ENCODE results near the gene XYLT1. TPM values are rescaled to one million over a fixed set of nuclear protein-coding genes. Genes with fewer than 3 reads are reported as not detected.

Gene XYLT1
- total RNA-seq, 2 donors from 2014 or later = 5.1 to 19.3 TPM

- intact Hi-C loops (cut with DNase I) = loop anchor here (2.0 to 10.0 kb wide), 2 partner anchors 35 to 119 kb away; no protein-coding TSS in a partner anchor
- no peak for DNase-seq (ENCODE audit: low spot score)
- H3K9me3 ChIP-seq = no peaks in the 10 kb centered on the region
- H3K36me3 ChIP-seq = no peaks in the 10 kb centered on the region
- no peak overlapping the region for H3K4me3 ChIP-seq
- no peak for TF ChIP-seq CTCF (IDR thresholded peaks at IDR 0.05)
- no peak for TF ChIP-seq POLR2AphosphoS5 (IDR thresholded peaks at IDR 0.05)
- TF ChIP-seq POLR2A (IDR thresholded peaks at IDR 0.05) = no peak
- no peak overlapping the region for H3K27ac ChIP-seq
- peaks cover 17% of the 10 kb centered on the region for H3K4me1 ChIP-seq (replicated peaks)
- WGBS = 62% methylated on average over 8 of the region's 8 CpGs
- no peaks in the 10 kb centered on the region for H3K27me3 ChIP-seq (replicated peaks; ENCODE audit: insufficient read depth)
Observed at GRCh38 chr16:17343728-17344127, 127.0 kb downstream of the XYLT1 start.

- intact Hi-C loops (cut with DNase I) = loop anchor here (10.0 kb wide), 1 partner anchor 118 kb away; no protein-coding TSS in a partner anchor
- Histone ChIP-seq H3K27ac (peak overlapping the region in 1 of 2 donors; percentile 1), H3K4me3 (no peak overlapping the region)
Observed at GRCh38 chr16:17343028-17343427, 127.7 kb downstream of the XYLT1 start.

GRCh38 chr16:17342031-17342430, 128.7 kb downstream of the XYLT1 start:
- Histone ChIP-seq H3K36me3 (no peaks in the 10 kb centered on the region), H3K4me3 (no peak overlapping the region), H3K4me1 (replicated peaks) (peaks cover 17% of the 10 kb centered on the region), H3K27ac (peak overlapping the region; percentile 15 to 33), H3K27me3 (replicated peaks; ENCODE audit: insufficient read depth) (no peaks in the 10 kb centered on the region), H3K9me3 (no peaks in the 10 kb centered on the region)
- 89% methylated on average over 2 of the region's 2 CpGs for WGBS
- intact Hi-C loops (cut with DNase I) = loop anchor here (10.0 kb wide), 1 partner anchor 117 kb away; no protein-coding TSS in a partner anchor
- TF ChIP-seq POLR2A (IDR thresholded peaks at IDR 0.05) (no peak), CTCF (IDR thresholded peaks at IDR 0.05) (no peak), POLR2AphosphoS5 (IDR thresholded peaks at IDR 0.05) (no peak)
- DNase-seq (ENCODE audit: low spot score) = no peak

More at GRCh38 chr16:17343028-17343427, 127.7 kb downstream of the XYLT1 start:
- 76% methylated on average over 10 of the region's 10 CpGs for whole genome bisulfite sequencing
- Histone ChIP-seq H3K4me1 (replicated peaks) (peaks cover 17% of the 10 kb centered on the region), H3K27me3 (replicated peaks; ENCODE audit: insufficient read depth) (no peaks in the 10 kb centered on the region), H3K9me3 (no peaks in the 10 kb centered on the region), H3K36me3 (no peaks in the 10 kb centered on the region)
- DNase-seq (ENCODE audit: low spot score) = no peak
- TF ChIP-seq POLR2A (IDR thresholded peaks at IDR 0.05) = no peak
- TF ChIP-seq CTCF (IDR thresholded peaks at IDR 0.05) = no peak
- no peak for TF ChIP-seq POLR2AphosphoS5 (IDR thresholded peaks at IDR 0.05)

- intact Hi-C loops (cut with DNase I) = loop anchor here (10.0 kb wide), 1 partner anchor 116 kb away; no protein-coding TSS in a partner anchor
- peak overlapping the region; percentile 27 to 33 for H3K27ac ChIP-seq
- 89% methylated on average over 4 of the region's 4 CpGs for WGBS
Observed at GRCh38 chr16:17340804-17341203, 130.0 kb downstream of the XYLT1 start.

More at GRCh38 chr16:17340804-17341203, 130.0 kb downstream of the XYLT1 start:
- Histone ChIP-seq H3K27me3 (replicated peaks; ENCODE audit: insufficient read depth) (no peaks in the 10 kb centered on the region), H3K36me3 (no peaks in the 10 kb centered on the region), H3K4me3 (no peak overlapping the region), H3K4me1 (replicated peaks) (peaks cover 5% of the 10 kb centered on the region), H3K9me3 (no peaks in the 10 kb centered on the region)
- no peak for DNase-seq (ENCODE audit: low spot score)
- TF ChIP-seq CTCF (IDR thresholded peaks at IDR 0.05) = no peak
- TF ChIP-seq POLR2AphosphoS5 (IDR thresholded peaks at IDR 0.05) = no peak
- no peak for TF ChIP-seq POLR2A (IDR thresholded peaks at IDR 0.05)
